ENCODE measurements around the gene GOLPH3. TPM values are rescaled to one million over a fixed set of nuclear protein-coding genes. Genes with fewer than 3 reads are reported as not detected.

The GOLPH3 gene
- total and polyA plus RNA-seq, 2 of the 8 experiments (the other 6 are each of a cell fraction or from before 2014, with no cell fraction given) = 53.7 to 93.6 TPM

DNA sequence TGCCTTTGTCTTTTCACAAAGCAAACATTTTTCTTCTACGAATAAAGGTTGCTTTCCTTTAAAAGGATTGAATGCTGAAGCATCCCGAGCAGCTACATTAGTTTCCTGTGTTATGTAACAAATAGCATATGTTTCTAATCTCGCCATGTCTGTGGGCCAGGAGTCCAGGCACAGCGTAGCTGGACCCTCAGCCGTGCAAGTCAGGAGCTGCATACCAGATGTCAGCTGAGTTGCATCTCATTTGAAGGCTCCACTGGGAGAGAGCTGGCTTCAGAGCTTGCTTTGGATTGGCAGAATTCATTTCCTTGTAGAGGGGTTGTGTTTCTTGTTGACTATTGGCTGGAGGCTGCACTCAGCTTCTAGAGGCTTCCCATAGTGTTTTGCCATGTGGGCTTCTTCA, 16.0 kb upstream of the GOLPH3 start:
- Histone ChIP-seq H3K9me3 (ENCODE audit: insufficient read depth in 2 of 2, low read depth in 1 of 2, low read length in 1 of 2) (peaks cover 0 to 2% of the 10 kb centered on the region in 2 experiments; a peak in 1 of 4 replicates), H2BK5ac (ENCODE audit: low read depth, low read length) (no peak overlapping the region), H4K5ac (ENCODE audit: insufficient read length, low read depth, low read length) (no peak overlapping the region), H3K36me3 (ENCODE audit: control insufficient read depth in 2 of 4, insufficient read depth in 4 of 4, low read length in 3 of 4) (no peaks in the 10 kb centered on the region), H3K27ac (ENCODE audit: low read depth, low read length) (no peak overlapping the region), H3K79me2 (ENCODE audit: control insufficient read depth in 1 of 2, insufficient read depth in 2 of 2, low read length in 2 of 2) (no peaks in the 10 kb centered on the region), H3K9ac (replicated peaks in 1 of 4; ENCODE audit: extremely low read depth in 1 of 4, low read depth in 3 of 4, low read length in 3 of 4) (no peak overlapping the region), H3K14ac (ENCODE audit: insufficient read length) (no peak overlapping the region), H3K4me2 (ENCODE audit: insufficient read depth in 1 of 2, low read depth in 2 of 2, low read length in 2 of 2) (no peak overlapping the region), H3K27me3 (replicated peaks in 1 of 4; ENCODE audit: control insufficient read depth in 3 of 4, extremely low read depth in 1 of 4, insufficient read depth in 3 of 4, low read length in 3 of 4) (no peaks in the 10 kb centered on the region), H3K4me3 (ENCODE audit: extremely low read depth in 1 of 4, insufficient read depth in 2 of 4, low read depth in 3 of 4, low read length in 4 of 4) (no peak overlapping the region), H4K20me1 (replicated peaks in 1 of 2; ENCODE audit: control insufficient read depth in 1 of 2, insufficient read depth in 2 of 2, low read length in 2 of 2) (no peaks in the 10 kb centered on the region), H3K18ac (ENCODE audit: extremely low read depth, low read length) (no peak overlapping the region), H2BK120ac (replicated peaks; ENCODE audit: low read depth, low read length) (no peak overlapping the region), H2BK20ac (ENCODE audit: low read length) (no peak overlapping the region), H2AFZ (ENCODE audit: low read length) (0 out of 2 replicates have a peak overlapping the region, but pooled peaks have one; percentile 2), H3K23me2 (ENCODE audit: low read depth, low read length) (no peaks in the 10 kb centered on the region), H3K4me1 (replicated peaks in 1 of 4; ENCODE audit: control insufficient read depth in 3 of 4, insufficient read depth in 4 of 4, low read length in 3 of 4) (no peaks in the 10 kb centered on the region), H2AK5ac (ENCODE audit: low read depth, low read length) (no peak overlapping the region), H3K79me1 (ENCODE audit: low read depth, low read length) (no peaks in the 10 kb centered on the region), H4K91ac (replicated peaks; ENCODE audit: insufficient read length, low read length) (no peak overlapping the region), H3K23ac (ENCODE audit: insufficient read length) (no peak overlapping the region), H2BK12ac (ENCODE audit: low read depth, low read length) (no peak overlapping the region), H4K8ac (ENCODE audit: extremely low read depth, insufficient read depth, low read length) (no peak overlapping the region), H2BK15ac (ENCODE audit: low read length) (no peak overlapping the region), H3K4ac (replicated peaks; ENCODE audit: insufficient read length, low read depth, low read length) (no peak overlapping the region), H3K56ac (replicated peaks; ENCODE audit: insufficient read length, low read depth, low read length) (no peak overlapping the region)
- CTCF ChIA-PET (ENCODE audit: partially characterized antibody) = interaction anchor here (0.6 to 1.6 kb wide), 6 partner anchors 8 to 372 kb away, joined by 3 to 7 read pairs (median 4); no protein-coding TSS in a partner anchor
- TF ChIP-seq YY1 (IDR thresholded peaks at IDR 0.05; ENCODE audit: low read depth, low read length) = 0 out of 2 replicates have a peak, but pooled peaks have one; percentile 39
- no peak for TF ChIP-seq FOSL1 (IDR thresholded peaks at IDR 0.05; ENCODE audit: insufficient read depth, low read depth, low read length)
- FAIRE-seq = no peak
- POLR2A ChIA-PET (ENCODE audit: partially characterized antibody) = no interaction called here
- DNase-seq (ENCODE audit: low read depth in 1 of 2, low spot score in 2 of 2) = no peak
- 88% methylated on average over 5 of the region's 5 CpGs; no CpG with 5 or more reads in 1 of the 2 experiments for WGBS, 2 experiments (ENCODE audit: extremely low coverage in 1 of 2, insufficient coverage in 1 of 2, insufficient read length in 1 of 2, insufficient replicate concordance in 2 of 2, low coverage in 1 of 2, low lambda C conversion rate in 2 of 2, missing lambda C conversion rate in 1 of 2)

Measured in H1 (cell line).